Hypothalamus (tissue), 51 donors: ENCODE results near the gene MVD.
A peak's percentile ranks its signal among the peaks of the same experiment; 100 is the strongest.
"Not testable (repeated sequence)": the region's sequence is repeated elsewhere in the genome, so short reads cannot be mapped to it uniquely, and the experiment has no call there.

Source experiments
- DNase-seq, 51 donors: peaks; one replicate each; lab custom pipeline; 2025; lab: John Stamatoyannopoulos, UW

The MVD gene

GRCh38 chr16:88614818-88615580 is 47.9 kb downstream of the MVD start:
- DNase-seq = no peak

GRCh38 chr16:88613911-88614817 is 48.7 kb downstream of the MVD start:
- peak in 4 of 51 donors; percentile 12 to 37 (median 16) for DNase-seq

- no peak for DNase-seq
Measured at GRCh38 chr16:88613293-88613692, 49.6 kb downstream of the MVD start.

GRCh38 chr16:88610909-88611812 is 51.7 kb downstream of the MVD start:
- peak in 8 of 51 donors; percentile 8 to 33 (median 22) for DNase-seq

- no peak for DNase-seq
Measured at GRCh38 chr16:88610080-88610479, 52.8 kb downstream of the MVD start.

- DNase-seq = not testable (repeated sequence)
Measured at GRCh38 chr16:88609426-88609825, 53.5 kb downstream of the MVD start.

- DNase-seq = no peak
Measured at GRCh38 chr16:88608076-88608475, 54.8 kb downstream of the MVD start.

GRCh38 chr16:88606148-88606757 is 56.6 kb downstream of the MVD start:
- DNase-seq = no peak

- no peak for DNase-seq
Measured at GRCh38 chr16:88605186-88606147, 57.4 kb downstream of the MVD start.

- no peak for DNase-seq
Measured at GRCh38 chr16:88602091-88602490, 60.8 kb downstream of the MVD start.
